Neural progenitor cell (in vitro differentiated cells): ENCODE measurements around the gene ARR3. TPM values are rescaled to one million over a fixed set of nuclear protein-coding genes. Genes with fewer than 3 reads are reported as not detected.

Experiments used
- DNase-seq: peaks from one replicate; pipeline ENCODE4 v3.0.0-alpha.2; 2016; ENCODE audit warnings: low spot score
- H2AFZ ChIP-seq: fragments of 200-600 bp; sonication (generic); replicated peaks from 2 replicates; pipeline ENCODE4 v1.6.1; 2016; ENCODE audit warnings: antibody characterized with exemption
- H3F3A ChIP-seq: fragments of 200-600 bp; sonication (generic); 2 replicates; pipeline ENCODE4 v1.6.1; 2016; ENCODE audit warnings: antibody characterized with exemption, low read depth
- H3K27ac ChIP-seq: fragments of 200-600 bp; sonication (generic); 2 replicates; pipeline ENCODE4 v1.5.1; 2016; ENCODE audit warnings: mild to moderate bottlenecking
- H3K27me3 ChIP-seq: fragments of 200-600 bp; sonication (generic); 2 replicates; pipeline ENCODE4 v1.6.1; 2016; ENCODE audit warnings: mild to moderate bottlenecking, moderate library complexity
- H3K36me3 ChIP-seq: fragments of 200-600 bp; sonication (generic); 2 replicates; pipeline ENCODE4 v1.5.1; 2016
- H3K4me1 ChIP-seq: fragments of 200-600 bp; sonication (generic); 2 replicates; pipeline ENCODE4 v1.6.1; 2016; ENCODE audit warnings: mixed run types
- H3K4me2 ChIP-seq: fragments of 200-600 bp; sonication (generic); 2 replicates; pipeline ENCODE4 v1.6.1; 2016
- H3K4me3 ChIP-seq: fragments of 200-600 bp; sonication (generic); 2 replicates; pipeline ENCODE4 v1.5.1; 2016
- H3K79me2 ChIP-seq: fragments of 200-600 bp; sonication (generic); 2 replicates; pipeline ENCODE4 v1.6.1; 2016; ENCODE audit warnings: low read depth
- H3K9ac ChIP-seq: fragments of 200-600 bp; sonication (generic); 2 replicates; pipeline ENCODE4 v1.6.1; 2016
- H3K9me3 ChIP-seq: fragments of 200-600 bp; sonication (generic); 2 replicates; pipeline ENCODE4 v1.5.1; 2016; ENCODE audit warnings: low read depth
- H4K20me1 ChIP-seq: fragments of 200-600 bp; sonication (generic); 2 replicates; pipeline ENCODE4 v1.6.1; 2016; ENCODE audit warnings: low read depth
- H3K27ac Mint-ChIP-seq: 3 replicates; pipeline ENCODE4 v1.8.0; 2021; ENCODE audit warnings: mixed read lengths
- H3K27me3 Mint-ChIP-seq: 2 replicates; pipeline ENCODE4 v1.8.0; 2022; ENCODE audit warnings: low read depth, mild to moderate bottlenecking, inconsistent platforms, moderate library complexity, mixed read lengths; ENCODE audit not compliant: insufficient read depth
- H3K36me3 Mint-ChIP-seq: 3 replicates; pipeline ENCODE4 v1.8.0; 2021; ENCODE audit warnings: mixed read lengths
- H3K4me1 Mint-ChIP-seq: 3 replicates; pipeline ENCODE4 v1.8.0; 2021; ENCODE audit warnings: mixed read lengths
- H3K4me3 Mint-ChIP-seq: 3 replicates; pipeline ENCODE4 v1.8.0; 2021; ENCODE audit warnings: mild to moderate bottlenecking, moderate library complexity, mixed read lengths
- H3K9me3 Mint-ChIP-seq: 3 replicates; pipeline ENCODE4 v1.8.0; 2020; ENCODE audit warnings: mixed read lengths
- CTCF ChIP-seq: fragments of 200-600 bp; sonication (generic); IDR thresholded peaks from 2 replicates; pipeline ENCODE4 v1.5.1; 2017; ENCODE audit warnings: antibody characterized with exemption, mild to moderate bottlenecking
- EZH2 ChIP-seq: fragments of 200-600 bp; sonication (generic); IDR thresholded peaks from 2 replicates; pipeline ENCODE4 v1.6.1; 2017; ENCODE audit warnings: antibody characterized with exemption, mild to moderate bottlenecking, moderate library complexity
- EZH2phosphoT487 ChIP-seq: fragments of 200-600 bp; sonication (generic); IDR thresholded peaks from 2 replicates; pipeline ENCODE4 v1.6.1; 2017; ENCODE audit warnings: antibody characterized with exemption
- total RNA-seq: library from RNA; depleted of rRNA; stranded (reverse); fragments of >200 nt; gene quantifications from 2 replicates; pipeline ENCODE4 v1.2.3, GENCODE V29; 2015; ENCODE audit warnings: low replicate concordance

ARR3 gene
- total RNA-seq, 1 donor from 2014 or later = not detected

GRCh38 chrX:70257423-70258288 is 10.5 kb upstream of the ARR3 start:
- Histone ChIP-seq H3K27ac (no peak overlapping the region), H3K4me3 (no peak overlapping the region), H2AFZ (no peak overlapping the region), H3K27me3 (no peaks in the 10 kb centered on the region), H3K4me2 (no peak overlapping the region), H3K9me3 (peaks cover 3% of the 10 kb centered on the region), H3K36me3 (no peaks in the 10 kb centered on the region), H3K79me2 (no peaks in the 10 kb centered on the region), H3K4me1 (no peaks in the 10 kb centered on the region), H4K20me1 (no peaks in the 10 kb centered on the region), H3F3A (no peaks in the 10 kb centered on the region), H3K9ac (no peak overlapping the region)
- H3K36me3 Mint-ChIP-seq = no peaks in the 10 kb centered on the region
- H3K4me3 Mint-ChIP-seq = no peak overlapping the region
- peaks cover 5% of the 10 kb centered on the region for H3K27me3 Mint-ChIP-seq
- no peaks in the 10 kb centered on the region for H3K4me1 Mint-ChIP-seq
- no peak for DNase-seq
- TF ChIP-seq EZH2 (no peak), CTCF (no peak), EZH2phosphoT487 (no peak)
- H3K9me3 Mint-ChIP-seq = no peaks in the 10 kb centered on the region
- no peak overlapping the region for H3K27ac Mint-ChIP-seq

DNA sequence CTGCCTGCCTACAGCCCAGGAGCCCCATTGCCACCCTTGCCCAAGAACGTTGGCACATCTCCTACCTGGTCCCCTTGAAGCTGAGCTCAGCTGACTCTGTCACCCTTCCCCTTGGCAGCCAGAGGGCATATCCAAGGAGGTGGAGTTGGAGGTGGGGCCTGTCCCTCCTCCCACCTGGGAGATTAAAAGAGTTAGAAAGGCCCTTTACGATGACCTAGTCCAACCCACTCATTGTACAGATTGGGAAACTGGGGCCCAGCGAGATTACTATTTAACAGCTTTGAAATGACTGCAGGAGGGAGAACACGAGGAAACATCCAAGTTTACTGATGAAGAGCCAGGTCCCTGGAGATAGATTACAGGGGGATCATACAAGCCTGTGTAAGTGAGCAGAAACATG is 8.0 kb upstream of the ARR3 start, which contains the start of gene P2RY4:
P2RY4 (minus strand) TSS at position 101 of the 400 bp plus-strand sequence. CDS start 580 bp downstream, outside the sequence.
- Mint-ChIP-seq H3K9me3 (no peaks in the 10 kb centered on the region), H3K27ac (no peak within 1 kb of the TSS), H3K27me3 (peaks cover 5% of the 10 kb centered on the region), H3K4me3 (no peak within 1 kb of the TSS), H3K4me1 (no peaks in the 10 kb centered on the region), H3K36me3 (no peaks in the 10 kb centered on the region)
- Histone ChIP-seq H3F3A (no peaks in the 10 kb centered on the region), H4K20me1 (no peaks in the 10 kb centered on the region), H3K27ac (no peak within 1 kb of the TSS), H3K4me1 (no peaks in the 10 kb centered on the region), H3K9ac (no peak within 1 kb of the TSS), H2AFZ (no peak within 1 kb of the TSS), H3K4me3 (no peak within 1 kb of the TSS), H3K9me3 (no peaks in the 10 kb centered on the region), H3K36me3 (no peaks in the 10 kb centered on the region), H3K27me3 (no peaks in the 10 kb centered on the region), H3K4me2 (no peak within 1 kb of the TSS), H3K79me2 (no peaks in the 10 kb centered on the region)
- DNase-seq = no peak
- TF ChIP-seq EZH2 (no peak), EZH2phosphoT487 (no peak), CTCF (no peak)

- no peak overlapping the region for H3K27ac ChIP-seq
- no peak overlapping the region for H3K4me2 ChIP-seq
- DNase-seq = peak; percentile 67
- no peaks in the 10 kb centered on the region for H3K36me3 Mint-ChIP-seq
- H3K79me2 ChIP-seq = no peaks in the 10 kb centered on the region
- H3K36me3 ChIP-seq = no peaks in the 10 kb centered on the region
- H4K20me1 ChIP-seq = no peaks in the 10 kb centered on the region
- TF ChIP-seq CTCF = peak; percentile 64
- no peak for TF ChIP-seq EZH2phosphoT487
- TF ChIP-seq EZH2 = no peak
- no peak overlapping the region for H3K27ac Mint-ChIP-seq
- no peaks in the 10 kb centered on the region for H3F3A ChIP-seq
- peaks cover 3% of the 10 kb centered on the region for H3K4me1 Mint-ChIP-seq
- H3K4me3 ChIP-seq = no peak overlapping the region
- H3K9me3 ChIP-seq = no peaks in the 10 kb centered on the region
- H3K9ac ChIP-seq = no peak overlapping the region
- H3K27me3 Mint-ChIP-seq = peaks cover 7% of the 10 kb centered on the region
- H3K4me3 Mint-ChIP-seq = no peak overlapping the region
- no peaks in the 10 kb centered on the region for H3K27me3 ChIP-seq
- H3K4me1 ChIP-seq = no peaks in the 10 kb centered on the region
- H3K9me3 Mint-ChIP-seq = peaks cover 3% of the 10 kb centered on the region
- no peak overlapping the region for H2AFZ ChIP-seq
These were observed 5.1 kb upstream of the ARR3 start for GRCh38 chrX:70262952-70263567.
